Endodermal cell (in vitro differentiated cells): ENCODE results near the gene MINDY1. TPM values are rescaled to one million over a fixed set of nuclear protein-coding genes. Genes with fewer than 3 reads are reported as not detected.
A peak's percentile ranks its signal among the peaks of the same experiment; 100 is the strongest.

Experiments
- DNase-seq: peaks from one replicate; pipeline ENCODE4 v3.0.0-alpha.2; 2017
- H3K27ac ChIP-seq: 2 replicates; pipeline ENCODE4 v1.5.1; 2013; ENCODE audit warnings: mild to moderate bottlenecking, low read depth, low read length, moderate library complexity
- H3K27me3 ChIP-seq: 2 replicates; pipeline ENCODE4 v1.6.1; 2013; ENCODE audit warnings: mild to moderate bottlenecking, low read length, moderate library complexity; ENCODE audit not compliant: insufficient read depth, control insufficient read depth, poor library complexity, severe bottlenecking
- H3K36me3 ChIP-seq: 2 replicates; pipeline ENCODE4 v1.7.0; 2013; ENCODE audit warnings: mild to moderate bottlenecking, low read length, moderate library complexity; ENCODE audit not compliant: control insufficient read depth, insufficient read depth
- H3K4me1 ChIP-seq: one replicate; pipeline ENCODE4 v1.7.0; 2013; ENCODE audit warnings: low read length; ENCODE audit not compliant: control insufficient read depth, insufficient read depth
- H3K4me3 ChIP-seq: 2 replicates; pipeline ENCODE4 v1.5.1; 2013; ENCODE audit warnings: mild to moderate bottlenecking, low read length, moderate library complexity
- H3K9ac ChIP-seq: 2 replicates; pipeline ENCODE4 v1.6.1; 2013; ENCODE audit warnings: mild to moderate bottlenecking, low read length, moderate library complexity; ENCODE audit not compliant: poor library complexity, severe bottlenecking; ENCODE audit errors: extremely low read depth
- H3K9me3 ChIP-seq: 2 replicates; pipeline ENCODE4 v1.6.1; 2013; ENCODE audit warnings: mild to moderate bottlenecking, low read length, moderate library complexity; ENCODE audit not compliant: control insufficient read depth
- H3K27ac Mint-ChIP-seq: 2 replicates; pipeline ENCODE4 v1.8.0; 2020; ENCODE audit warnings: mixed read lengths
- H3K27me3 Mint-ChIP-seq: 2 replicates; pipeline ENCODE4 v1.8.0; 2021; ENCODE audit warnings: mild to moderate bottlenecking, mixed read lengths; ENCODE audit not compliant: insufficient read depth
- H3K36me3 Mint-ChIP-seq: 2 replicates; pipeline ENCODE4 v1.8.0; 2020; ENCODE audit warnings: low read depth, mixed read lengths
- H3K4me1 Mint-ChIP-seq: 2 replicates; pipeline ENCODE4 v1.8.0; 2020; ENCODE audit warnings: mixed read lengths
- H3K4me3 Mint-ChIP-seq: 2 replicates; pipeline ENCODE4 v1.8.0; 2020; ENCODE audit warnings: mild to moderate bottlenecking, moderate library complexity, mixed read lengths
- H3K9me3 Mint-ChIP-seq: 2 replicates; pipeline ENCODE4 v1.8.0; 2020; ENCODE audit warnings: mild to moderate bottlenecking, mixed read lengths
- WGBS, 2 experiments: methylation state at CpG; one replicate each; pipeline versions ENCODE4 v1.1.5 to v1.1.7; 2013; ENCODE audit warnings: missing lambda C conversion rate in 2 of 2, mixed read lengths in 1 of 2; ENCODE audit not compliant: insufficient coverage in 1 of 2, insufficient read length in 1 of 2; 5-methylcytosine and 5-hydroxymethylcytosine counted together
- total RNA-seq, 2 donors: library from RNA; stranded (reverse); fragmentation: NEBNext Ultra II Directional in 1 of 2; extraction: Animal tissue kit (Norgen Biotek cat#: 25700) in 1 of 2; gene quantifications; 2 replicates in 1 of 2; 3 replicates in 1 of 2; pipeline ENCODE4 v1.2.1, GENCODE V29; 2021
- TF ChIP-seq, protein P1 (sequence below): fragments of 200-600 bp; sonication (generic); conservative IDR thresholded peaks from 2 replicates; pipeline ENCODE4 v1.5.0; 2021; ENCODE audit warnings: antibody characterized with exemption, mild to moderate bottlenecking

Gene MINDY1
- total RNA-seq, 2 donors from 2014 or later: 8.6 to 10.8 TPM

DNA sequence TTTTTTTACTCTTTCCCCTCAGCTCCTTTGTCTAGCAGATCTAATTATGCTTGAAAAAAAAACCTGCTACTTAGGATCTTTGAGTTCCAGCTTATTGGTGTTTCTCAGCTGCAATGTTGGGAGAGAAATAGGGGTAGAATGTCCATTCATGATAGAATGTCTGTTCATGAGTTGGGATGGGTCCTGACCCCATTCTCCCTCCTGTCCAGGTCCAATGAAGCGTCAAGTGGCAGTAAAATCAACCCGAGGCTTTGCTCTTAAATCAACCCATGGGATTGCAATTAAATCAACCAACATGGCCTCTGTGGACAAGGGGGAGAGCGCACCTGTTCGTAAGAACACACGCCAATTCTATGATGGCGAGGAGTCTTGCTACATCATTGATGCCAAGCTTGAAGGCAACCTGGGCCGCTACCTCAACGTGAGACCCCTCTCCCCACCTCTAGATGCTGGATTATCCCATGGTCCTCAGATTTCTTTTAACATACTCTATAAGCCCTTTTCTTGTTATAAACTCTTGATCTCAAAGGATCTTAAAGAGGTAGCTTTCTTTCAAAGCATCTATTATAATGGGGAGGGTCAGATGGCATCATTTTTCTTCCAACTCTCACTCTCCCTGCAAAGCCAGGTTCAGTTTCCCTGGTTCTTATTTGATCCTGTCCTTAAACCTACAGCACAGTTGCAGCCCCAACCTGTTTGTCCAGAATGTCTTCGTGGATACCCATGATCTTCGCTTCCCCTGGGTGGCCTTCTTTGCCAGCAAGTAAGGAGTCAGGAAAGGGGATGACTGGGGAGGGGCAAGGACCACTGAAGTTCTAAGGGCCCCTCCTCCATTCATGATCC, 43.2 kb downstream of the MINDY1 start:
- Mint-ChIP-seq H3K4me1 (no peaks in the 10 kb centered on the region), H3K27ac (peak overlapping the region; percentile 32), H3K4me3 (no peak overlapping the region), H3K27me3 (no peaks in the 10 kb centered on the region), H3K9me3 (no peaks in the 10 kb centered on the region), H3K36me3 (peaks cover 89% of the 10 kb centered on the region)
- Histone ChIP-seq H3K36me3 (peaks cover 96% of the 10 kb centered on the region), H3K4me1 (no peaks in the 10 kb centered on the region), H3K4me3 (no peak overlapping the region), H3K27me3 (no peaks in the 10 kb centered on the region), H3K9me3 (no peaks in the 10 kb centered on the region), H3K27ac (no peak overlapping the region), H3K9ac (no peak overlapping the region)
- 91 to 95% methylated on average over 8 to 10 of the region's 10 CpGs for WGBS, 2 experiments
- no peak for DNase-seq
- TF ChIP-seq, protein P1, sequence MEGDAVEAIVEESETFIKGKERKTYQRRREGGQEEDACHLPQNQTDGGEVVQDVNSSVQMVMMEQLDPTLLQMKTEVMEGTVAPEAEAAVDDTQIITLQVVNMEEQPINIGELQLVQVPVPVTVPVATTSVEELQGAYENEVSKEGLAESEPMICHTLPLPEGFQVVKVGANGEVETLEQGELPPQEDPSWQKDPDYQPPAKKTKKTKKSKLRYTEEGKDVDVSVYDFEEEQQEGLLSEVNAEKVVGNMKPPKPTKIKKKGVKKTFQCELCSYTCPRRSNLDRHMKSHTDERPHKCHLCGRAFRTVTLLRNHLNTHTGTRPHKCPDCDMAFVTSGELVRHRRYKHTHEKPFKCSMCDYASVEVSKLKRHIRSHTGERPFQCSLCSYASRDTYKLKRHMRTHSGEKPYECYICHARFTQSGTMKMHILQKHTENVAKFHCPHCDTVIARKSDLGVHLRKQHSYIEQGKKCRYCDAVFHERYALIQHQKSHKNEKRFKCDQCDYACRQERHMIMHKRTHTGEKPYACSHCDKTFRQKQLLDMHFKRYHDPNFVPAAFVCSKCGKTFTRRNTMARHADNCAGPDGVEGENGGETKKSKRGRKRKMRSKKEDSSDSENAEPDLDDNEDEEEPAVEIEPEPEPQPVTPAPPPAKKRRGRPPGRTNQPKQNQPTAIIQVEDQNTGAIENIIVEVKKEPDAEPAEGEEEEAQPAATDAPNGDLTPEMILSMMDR: no peak

DNA sequence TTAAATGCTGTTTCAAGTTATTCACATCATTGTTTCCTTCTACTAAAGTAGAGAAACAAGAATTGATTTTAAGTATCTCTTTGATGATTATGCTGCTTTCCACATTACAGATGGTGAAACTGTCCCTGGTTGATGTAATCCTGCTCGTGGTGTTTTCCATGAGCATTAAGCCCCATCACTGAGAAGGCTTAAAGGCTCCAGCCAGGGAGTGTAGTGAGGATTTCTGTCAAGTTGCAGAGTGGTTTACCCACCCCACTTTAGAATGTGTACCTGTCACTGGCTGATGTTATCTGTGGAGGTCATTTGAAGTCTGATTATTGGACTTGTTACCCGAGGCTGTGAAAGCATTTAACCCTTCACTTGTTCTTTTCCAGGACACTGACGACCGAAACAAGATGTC, 44.9 kb downstream of the MINDY1 start:
- H3K36me3 Mint-ChIP-seq: peaks cover 89% of the 10 kb centered on the region
- peaks cover 94% of the 10 kb centered on the region for H3K36me3 ChIP-seq
- H3K27me3 Mint-ChIP-seq: no peaks in the 10 kb centered on the region

DNA sequence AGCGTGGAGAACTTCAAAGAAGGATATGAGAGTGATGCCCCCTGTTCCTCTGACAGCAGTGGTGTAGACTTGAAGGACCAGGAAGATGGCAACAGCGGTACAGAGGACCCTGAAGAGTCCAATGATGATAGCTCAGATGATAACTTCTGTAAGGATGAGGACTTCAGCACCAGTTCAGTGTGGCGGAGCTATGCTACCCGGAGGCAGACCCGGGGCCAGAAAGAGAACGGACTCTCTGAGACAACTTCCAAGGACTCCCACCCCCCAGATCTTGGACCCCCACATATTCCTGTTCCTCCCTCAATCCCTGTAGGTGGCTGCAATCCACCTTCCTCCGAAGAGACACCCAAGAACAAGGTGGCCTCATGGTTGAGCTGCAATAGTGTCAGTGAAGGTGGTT, 46.1 kb downstream of the MINDY1 start:
- no peaks in the 10 kb centered on the region for H3K9me3 Mint-ChIP-seq
- H3K9ac ChIP-seq: no peak overlapping the region
- H3K27me3 Mint-ChIP-seq: no peaks in the 10 kb centered on the region
- TF ChIP-seq, protein P1: no peak
- H3K4me1 Mint-ChIP-seq: no peaks in the 10 kb centered on the region
- H3K27ac Mint-ChIP-seq: no peak overlapping the region
- H3K4me1 ChIP-seq: no peaks in the 10 kb centered on the region
- WGBS, 2 experiments: 96% methylated on average over 5 to 7 of the region's 7 CpGs
- peaks cover 90% of the 10 kb centered on the region for H3K36me3 ChIP-seq
- no peak overlapping the region for H3K4me3 ChIP-seq
- H3K27me3 ChIP-seq: no peaks in the 10 kb centered on the region
- H3K4me3 Mint-ChIP-seq: no peak overlapping the region
- H3K27ac ChIP-seq: no peak overlapping the region
- no peak for DNase-seq
- peaks cover 87% of the 10 kb centered on the region for H3K36me3 Mint-ChIP-seq
- no peaks in the 10 kb centered on the region for H3K9me3 ChIP-seq

More for the DNA sequence above, 44.9 kb downstream of the MINDY1 start:
- no peak for DNase-seq
- no peak overlapping the region for H3K27ac Mint-ChIP-seq
- no peak overlapping the region for H3K4me3 Mint-ChIP-seq
- Histone ChIP-seq H3K4me1 (no peaks in the 10 kb centered on the region), H3K9ac (no peak overlapping the region), H3K27ac (no peak overlapping the region), H3K9me3 (no peaks in the 10 kb centered on the region), H3K27me3 (no peaks in the 10 kb centered on the region), H3K4me3 (no peak overlapping the region)
- H3K4me1 Mint-ChIP-seq: no peaks in the 10 kb centered on the region
- no peaks in the 10 kb centered on the region for H3K9me3 Mint-ChIP-seq
- WGBS, 2 experiments: 90 to 100% methylated on average over 3 to 4 of the region's 4 CpGs
- TF ChIP-seq, protein P1: no peak
